Activated CD4-positive, alpha-beta T cell treated with anti-CD3 and anti-CD28 coated beads, Interleukin-2, amount 50 U/mL, for 16 hours (primary cell): ENCODE measurements around the gene GPATCH8.
"Not testable (repeated sequence)": the region's sequence is repeated elsewhere in the genome, so short reads cannot be mapped to it uniquely, and the experiment has no call there.

Source experiments
- DNase-seq: peaks from one replicate; pipeline ENCODE4 v3.0.0-alpha.2; 2020

The GPATCH8 gene

GRCh38 chr17:44503147-44504029 is at the start of gene GPATCH8:
Gene GPATCH8 (minus strand): TSS chr17:44503406. CDS start chr17:44503370, 36 bp downstream.
- DNase-seq, result peak; percentile 97

- no peak for DNase-seq
Measured at GRCh38 chr17:44552361-44552760, 49.2 kb upstream of the GPATCH8 start.

GRCh38 chr17:44549686-44550085 is 46.5 kb upstream of the GPATCH8 start:
- DNase-seq, result no peak

GRCh38 chr17:44548376-44549230 is 45.4 kb upstream of the GPATCH8 start:
- no peak for DNase-seq

- DNase-seq, result no peak
Measured at GRCh38 chr17:44547625-44548267, 44.5 kb upstream of the GPATCH8 start.

- no peak for DNase-seq
Measured at GRCh38 chr17:44546671-44547606, 43.7 kb upstream of the GPATCH8 start.

GRCh38 chr17:44543905-44544523 is 40.8 kb upstream of the GPATCH8 start:
- no peak for DNase-seq

GRCh38 chr17:44543213-44543904 is 40.2 kb upstream of the GPATCH8 start:
- no peak for DNase-seq

GRCh38 chr17:44541884-44542581 is 38.8 kb upstream of the GPATCH8 start:
- DNase-seq, result no peak

GRCh38 chr17:44540246-44541084 is 37.3 kb upstream of the GPATCH8 start:
- no peak for DNase-seq

- no peak for DNase-seq
Measured at GRCh38 chr17:44539673-44540072, 36.5 kb upstream of the GPATCH8 start.

GRCh38 chr17:44537922-44538321 is 34.7 kb upstream of the GPATCH8 start:
- not testable (repeated sequence) for DNase-seq

GRCh38 chr17:44536090-44536953 is 33.1 kb upstream of the GPATCH8 start:
- DNase-seq, result no peak

GRCh38 chr17:44533533-44534246 is 30.5 kb upstream of the GPATCH8 start:
- DNase-seq, result peak; percentile 86

- no peak for DNase-seq
Measured at GRCh38 chr17:44530896-44531418, 27.8 kb upstream of the GPATCH8 start.

- DNase-seq, result no peak
Measured at GRCh38 chr17:44529864-44530263, 26.7 kb upstream of the GPATCH8 start.

- no peak for DNase-seq
Measured at GRCh38 chr17:44527954-44528353, 24.7 kb upstream of the GPATCH8 start.
